Stomach (tissue), 4 donors: ENCODE results near the gene NDUFA1.

Source experiments
- EP300 ChIP-seq: sonication (generic); formaldehyde crosslinking; IDR thresholded peaks from one replicate; pipeline ENCODE4 v1.6.1; 2017; ENCODE audit warnings: antibody characterized with exemption
- POLR2A ChIP-seq, 4 donors: fragments of 450-650 bp; IDR thresholded peaks; one replicate each; pipeline ENCODE4 v1.6.1; 2016; ENCODE audit warnings: antibody characterized with exemption in 4 of 4, control low read depth in 2 of 4, mild to moderate bottlenecking in 1 of 4, moderate library complexity in 1 of 4
- TF ChIP-seq, protein P1 (sequence below), 7 experiments: fragments of 450-650 bp in 4 of 7; fragments of 200-600 bp in 3 of 7; sonication (generic) in 3 of 7; IDR thresholded peaks; one replicate each; pipeline ENCODE4 v1.5.1; 2016 to 2019; ENCODE audit warnings: antibody characterized with exemption in 7 of 7, control low read depth in 2 of 7, mild to moderate bottlenecking in 1 of 7

DNA sequence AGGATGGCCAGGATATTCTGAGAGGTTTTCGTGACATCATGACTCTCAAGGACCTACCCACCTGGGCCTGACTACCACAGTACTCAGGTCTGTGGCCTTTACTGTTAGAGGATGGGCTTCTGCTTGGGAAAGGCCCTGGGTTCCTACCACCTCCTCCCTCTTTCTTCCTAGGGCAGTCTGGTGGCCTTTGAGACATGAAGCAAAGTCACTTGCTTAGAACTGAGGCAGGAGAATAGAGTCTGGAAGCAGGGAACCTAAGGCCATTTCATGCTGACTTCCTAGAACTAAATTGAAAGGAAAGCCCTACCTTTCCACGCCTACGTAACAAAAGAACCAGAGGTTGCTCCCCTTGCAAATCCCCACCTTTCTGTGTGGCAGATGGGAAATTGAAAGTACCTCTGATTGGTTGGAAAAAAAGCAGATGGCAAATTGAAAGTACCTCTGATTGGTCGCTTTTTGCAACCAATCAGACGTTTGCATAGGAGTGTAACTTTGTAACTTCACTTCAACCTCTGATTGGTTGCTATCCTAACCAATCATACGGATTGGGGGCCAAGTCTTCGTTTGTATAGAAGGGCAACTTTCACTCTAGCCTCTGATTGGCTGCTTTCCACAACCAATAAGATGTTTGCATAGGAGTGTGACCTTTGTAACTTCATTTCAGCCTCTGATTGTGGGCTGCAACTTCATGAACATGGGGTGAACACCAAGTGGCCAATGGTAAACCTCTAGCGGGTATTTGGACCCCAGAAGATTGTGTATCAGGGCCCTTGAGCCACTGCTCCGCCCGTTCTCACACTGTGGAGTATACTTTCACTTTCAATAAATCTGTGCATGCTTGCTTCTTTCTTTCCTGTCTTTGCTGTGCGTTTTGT is 14.2 kb downstream of the NDUFA1 start:
- TF ChIP-seq POLR2A (IDR thresholded peaks at IDR 0.05): no peak
- TF ChIP-seq, protein P1, sequence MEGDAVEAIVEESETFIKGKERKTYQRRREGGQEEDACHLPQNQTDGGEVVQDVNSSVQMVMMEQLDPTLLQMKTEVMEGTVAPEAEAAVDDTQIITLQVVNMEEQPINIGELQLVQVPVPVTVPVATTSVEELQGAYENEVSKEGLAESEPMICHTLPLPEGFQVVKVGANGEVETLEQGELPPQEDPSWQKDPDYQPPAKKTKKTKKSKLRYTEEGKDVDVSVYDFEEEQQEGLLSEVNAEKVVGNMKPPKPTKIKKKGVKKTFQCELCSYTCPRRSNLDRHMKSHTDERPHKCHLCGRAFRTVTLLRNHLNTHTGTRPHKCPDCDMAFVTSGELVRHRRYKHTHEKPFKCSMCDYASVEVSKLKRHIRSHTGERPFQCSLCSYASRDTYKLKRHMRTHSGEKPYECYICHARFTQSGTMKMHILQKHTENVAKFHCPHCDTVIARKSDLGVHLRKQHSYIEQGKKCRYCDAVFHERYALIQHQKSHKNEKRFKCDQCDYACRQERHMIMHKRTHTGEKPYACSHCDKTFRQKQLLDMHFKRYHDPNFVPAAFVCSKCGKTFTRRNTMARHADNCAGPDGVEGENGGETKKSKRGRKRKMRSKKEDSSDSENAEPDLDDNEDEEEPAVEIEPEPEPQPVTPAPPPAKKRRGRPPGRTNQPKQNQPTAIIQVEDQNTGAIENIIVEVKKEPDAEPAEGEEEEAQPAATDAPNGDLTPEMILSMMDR (IDR thresholded peaks at IDR 0.05): no peak
- TF ChIP-seq EP300: no peak
